Stimulated activated CD4-positive, alpha-beta T cell treated with anti-CD3 and anti-CD28 coated beads, Interleukin-15, amount 100 ng/mL, for 48 hours (primary cell): ENCODE results near the gene ITGBL1.
"Not testable (repeated sequence)": the region's sequence is repeated elsewhere in the genome, so short reads cannot be mapped to it uniquely, and the experiment has no call there.

Experiments
- DNase-seq, 2 donors: peaks; one replicate each; pipeline ENCODE4 v3.0.0-alpha.2; 2020; ENCODE audit warnings: low read depth in 2 of 2

Gene ITGBL1

DNA sequence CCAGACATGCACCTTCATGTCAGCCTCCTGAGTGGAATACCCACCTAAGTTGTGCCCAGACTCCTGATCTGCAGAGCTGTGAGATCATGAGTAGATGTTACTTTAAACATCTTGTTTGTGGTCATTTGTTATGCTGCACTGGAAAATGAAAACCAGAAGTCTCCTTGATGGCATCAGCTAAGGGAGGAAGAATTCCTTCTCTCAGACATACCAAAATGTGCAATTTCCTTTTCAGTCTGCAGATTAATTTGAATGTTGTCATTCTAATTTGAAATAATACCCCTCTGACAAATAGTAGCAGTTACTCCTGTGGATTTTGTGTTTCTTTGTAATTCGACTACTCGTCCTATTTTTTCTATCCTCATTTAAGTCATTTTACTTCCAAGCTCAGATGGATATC lies 59.3 kb downstream of the ITGBL1 start:
- DNase-seq: no peak

DNA sequence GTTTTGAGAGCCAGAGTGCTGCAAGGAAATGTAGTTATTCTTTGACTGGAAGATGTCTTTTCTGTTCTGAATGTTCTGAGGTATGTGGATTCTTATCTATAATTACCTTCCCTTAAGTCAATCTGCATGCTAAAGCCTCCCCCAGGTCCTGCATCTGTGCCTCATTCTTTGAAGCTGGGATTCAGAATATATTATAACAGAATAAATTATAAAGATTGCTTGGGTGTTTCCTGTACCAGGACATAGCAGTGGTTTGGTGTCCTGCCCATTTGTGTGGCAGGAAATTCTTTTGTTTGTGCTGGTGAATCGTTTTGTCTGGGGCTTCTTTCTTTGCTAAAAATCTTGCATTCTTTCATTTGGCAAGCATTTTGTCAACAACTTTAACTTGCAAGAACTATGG lies 60.2 kb downstream of the ITGBL1 start:
- DNase-seq: no peak

DNA sequence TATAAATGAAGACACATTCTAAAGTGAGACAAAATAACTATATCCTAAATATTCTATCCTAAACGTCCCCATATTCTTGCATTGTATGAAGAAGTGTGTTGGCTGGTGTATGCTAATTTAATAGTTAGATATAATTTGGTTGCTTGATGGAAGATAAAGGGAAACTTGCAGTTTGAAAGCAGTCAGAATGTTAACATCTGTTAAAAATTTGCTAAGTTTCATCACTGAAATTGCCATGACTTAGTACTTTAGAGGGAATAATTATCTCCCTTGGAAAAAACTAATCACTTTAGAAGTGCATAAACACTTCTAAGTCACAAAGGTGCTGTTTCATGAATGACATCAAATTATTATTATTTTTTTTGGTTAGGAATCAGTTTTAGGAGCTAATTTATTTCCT lies 61.6 kb downstream of the ITGBL1 start:
- DNase-seq: no peak

DNA sequence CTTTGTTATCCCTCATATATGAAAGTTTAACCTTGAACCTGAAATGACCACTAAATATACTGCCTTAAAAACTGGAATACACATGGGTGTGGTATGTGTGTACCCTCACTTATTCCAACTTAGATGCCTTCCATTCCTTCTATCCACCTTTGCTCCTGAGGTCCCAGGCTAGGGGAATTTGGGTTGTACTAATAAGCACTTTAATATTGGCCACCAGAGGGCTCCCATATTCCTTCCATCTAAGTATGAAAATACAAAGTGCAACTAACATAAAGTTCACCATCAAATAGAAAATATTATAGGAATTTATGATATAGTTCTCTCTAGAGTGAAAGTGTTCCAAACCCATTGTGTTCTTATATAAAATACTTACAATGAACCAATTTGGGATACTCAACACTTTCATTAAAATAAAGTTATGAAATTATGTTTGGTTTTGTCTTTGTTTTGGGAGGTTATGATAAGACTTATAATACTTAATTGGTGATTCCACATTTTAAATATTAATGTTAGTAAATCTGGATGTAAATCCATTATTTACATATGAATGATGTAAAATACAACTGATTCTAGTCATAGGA lies 62.3 kb downstream of the ITGBL1 start:
- DNase-seq: no peak

DNA sequence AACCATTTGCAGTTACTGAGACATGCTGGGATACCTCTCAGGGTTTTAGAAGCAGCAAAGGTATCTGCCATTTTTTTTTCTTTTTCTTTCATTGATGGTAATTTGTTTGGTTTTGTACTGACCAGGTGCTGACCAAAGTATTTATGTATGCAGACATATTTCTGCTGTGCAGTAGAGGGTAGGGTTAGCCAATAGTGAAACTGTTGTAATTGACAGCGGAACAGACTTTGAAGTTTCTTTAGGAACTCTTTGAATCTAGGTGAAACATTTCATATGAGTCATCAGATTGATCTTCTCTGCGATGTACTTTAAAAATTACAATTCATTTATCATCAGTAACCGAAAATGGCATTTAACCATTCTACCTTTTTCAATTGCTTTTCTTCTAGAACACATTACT lies 63.0 kb downstream of the ITGBL1 start:
- DNase-seq: no peak

DNA sequence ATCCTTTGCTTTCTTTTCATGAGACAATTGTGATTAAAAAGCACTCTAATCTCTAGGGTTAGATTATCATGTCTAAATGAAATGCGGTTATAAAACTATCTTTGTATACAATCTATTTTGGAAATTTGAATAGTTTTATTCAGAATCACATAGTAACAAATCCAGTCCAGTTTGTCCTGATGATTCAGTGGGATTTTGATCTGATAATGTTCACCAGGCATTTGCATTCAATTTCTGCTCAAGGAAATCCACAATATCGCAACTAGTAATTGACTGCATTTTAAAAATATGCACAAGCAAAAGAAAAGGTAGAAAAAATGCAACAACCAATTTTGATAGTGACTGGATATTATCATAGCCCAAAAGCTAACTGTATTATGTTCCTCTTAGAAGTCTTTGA lies 63.8 kb downstream of the ITGBL1 start:
- DNase-seq: no peak

DNA sequence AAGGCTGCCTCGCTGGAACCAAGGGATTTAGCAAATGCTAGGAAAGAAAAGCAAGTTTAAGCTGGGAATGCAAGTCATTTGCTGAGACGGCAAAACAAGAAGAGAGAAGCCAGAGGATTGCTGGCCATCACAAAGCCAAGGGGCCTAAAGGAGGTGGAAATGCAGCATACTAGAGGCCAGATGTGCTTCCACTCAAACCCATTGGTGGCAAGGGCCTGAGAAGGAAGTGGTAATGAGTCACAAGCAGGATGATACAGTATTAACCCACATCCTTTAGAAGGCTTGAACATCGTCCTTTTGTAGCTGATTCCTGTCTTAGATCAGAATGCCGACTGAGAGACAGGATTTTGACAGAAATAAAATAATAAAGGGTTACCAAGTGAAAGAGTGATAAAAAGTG lies 68.2 kb downstream of the ITGBL1 start:
- DNase-seq: no peak

DNA sequence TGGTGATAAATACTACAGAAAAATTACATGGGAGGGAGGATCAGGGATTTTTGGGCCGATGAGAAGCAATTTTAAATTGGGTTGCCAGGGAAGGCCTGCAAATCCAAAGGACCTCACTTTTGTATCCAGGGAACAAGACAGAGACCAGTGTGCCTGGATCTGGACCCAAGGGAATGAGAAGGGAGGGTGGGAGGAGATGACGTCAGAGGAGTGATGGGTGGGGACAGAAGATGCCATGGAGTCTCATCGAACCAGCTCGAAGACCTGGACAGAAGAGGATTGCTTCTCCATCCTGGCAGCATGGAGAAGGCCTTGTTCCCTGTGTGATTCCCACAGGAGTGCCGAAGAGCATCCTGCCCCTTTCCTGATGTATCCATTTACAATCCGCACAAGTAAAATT lies 68.9 kb downstream of the ITGBL1 start:
- no peak for DNase-seq

DNA sequence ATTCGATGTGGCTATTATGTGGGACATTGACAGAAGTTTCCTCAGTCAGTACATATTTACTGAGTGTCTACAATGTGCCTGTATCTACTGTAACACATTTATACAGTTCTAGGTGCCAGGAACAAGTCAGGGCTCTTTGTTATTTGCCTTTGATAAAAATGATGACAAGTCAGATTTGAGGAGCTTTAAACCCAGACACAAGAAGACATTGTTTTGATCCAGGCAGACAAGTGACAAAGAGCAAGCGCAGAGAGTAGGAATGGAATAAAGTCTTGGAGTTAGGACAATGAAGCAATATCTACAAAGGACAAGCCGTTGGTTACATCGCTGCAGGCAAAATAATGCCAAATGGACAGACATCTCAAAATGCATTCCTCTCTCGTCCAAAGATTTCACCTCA lies 70.1 kb downstream of the ITGBL1 start:
- DNase-seq: no peak

DNA sequence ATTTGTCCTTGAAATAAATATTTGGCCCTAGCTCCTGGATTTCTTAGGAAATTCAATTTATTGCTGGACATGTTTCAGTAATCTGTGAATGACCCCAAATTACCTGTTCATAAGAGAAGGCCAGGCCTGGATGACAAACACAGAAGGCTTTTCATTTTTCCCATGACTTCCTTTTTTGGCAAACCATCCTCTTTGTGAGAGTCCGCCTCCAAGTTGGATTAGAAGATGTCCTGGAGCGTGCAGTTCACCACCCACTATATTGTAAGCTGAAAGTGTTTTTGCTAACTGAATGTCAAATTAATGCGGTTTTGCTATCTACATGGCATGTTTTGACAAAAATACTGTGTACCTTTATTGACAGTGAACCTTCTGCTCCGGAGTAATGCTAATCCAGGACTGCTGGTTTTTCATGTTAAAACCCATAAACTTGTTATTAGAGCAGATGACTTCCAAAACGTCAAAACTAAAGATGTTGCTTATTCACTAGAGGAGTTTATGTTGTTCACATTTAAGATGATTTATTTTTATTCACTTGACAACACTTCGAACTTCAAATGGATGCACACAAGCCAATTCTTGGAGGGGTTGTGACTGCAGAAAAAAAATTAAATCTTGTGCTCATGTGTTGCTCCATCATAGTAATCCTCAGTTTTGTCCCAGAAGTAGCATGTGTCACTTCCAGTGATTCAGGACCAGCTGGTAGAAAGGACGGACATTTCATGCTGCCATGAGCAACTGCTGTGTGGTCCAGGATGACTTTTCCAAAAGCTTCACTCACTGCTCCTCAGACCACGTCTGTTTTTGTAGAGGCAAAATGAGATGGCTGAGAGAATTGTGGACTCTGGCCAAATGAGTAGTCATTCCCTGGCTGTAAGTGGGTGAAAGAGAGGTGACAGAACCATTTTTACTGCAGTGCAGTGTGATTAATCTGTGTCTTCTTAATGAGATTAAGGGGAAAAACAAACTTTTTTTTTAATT lies 71.0 kb downstream of the ITGBL1 start:
- DNase-seq: no peak

DNA sequence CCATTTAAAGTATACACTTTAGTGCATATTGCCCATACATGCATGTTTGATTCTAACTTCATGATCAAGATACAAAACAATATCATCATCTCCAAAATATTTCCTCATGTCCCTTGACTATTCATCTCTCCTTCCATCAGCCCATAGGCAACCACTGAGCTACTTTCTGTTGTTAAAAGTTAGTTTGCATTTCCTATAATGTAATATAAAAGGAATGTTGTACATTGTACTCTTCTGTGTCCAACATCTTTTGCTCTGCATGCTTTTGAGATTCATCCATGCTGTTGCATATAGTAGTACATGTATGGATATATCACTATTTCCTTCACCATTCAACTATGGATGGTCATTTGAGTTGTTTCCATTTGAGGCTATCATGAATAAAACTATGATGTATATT lies 74.7 kb downstream of the ITGBL1 start:
- DNase-seq: no peak

DNA sequence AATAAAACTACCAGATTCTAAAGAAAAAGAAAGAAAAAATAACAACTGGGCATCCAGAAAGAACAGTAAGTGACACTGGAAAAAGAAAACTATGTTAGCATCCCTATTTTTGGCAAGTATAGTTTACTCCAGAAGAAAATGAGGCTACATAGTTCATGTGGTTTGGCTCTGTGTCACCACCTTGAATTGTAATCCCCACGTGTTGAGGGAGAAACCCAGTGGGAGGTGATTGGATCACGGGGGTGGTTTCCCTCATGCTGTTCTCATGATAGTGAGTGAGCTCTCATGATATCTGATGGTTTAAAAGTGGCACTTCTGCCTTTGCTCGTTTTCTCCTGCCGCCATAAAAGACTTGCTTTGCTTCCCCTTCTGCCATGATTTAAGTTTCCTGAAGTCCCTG lies 76.9 kb downstream of the ITGBL1 start:
- no peak for DNase-seq

DNA sequence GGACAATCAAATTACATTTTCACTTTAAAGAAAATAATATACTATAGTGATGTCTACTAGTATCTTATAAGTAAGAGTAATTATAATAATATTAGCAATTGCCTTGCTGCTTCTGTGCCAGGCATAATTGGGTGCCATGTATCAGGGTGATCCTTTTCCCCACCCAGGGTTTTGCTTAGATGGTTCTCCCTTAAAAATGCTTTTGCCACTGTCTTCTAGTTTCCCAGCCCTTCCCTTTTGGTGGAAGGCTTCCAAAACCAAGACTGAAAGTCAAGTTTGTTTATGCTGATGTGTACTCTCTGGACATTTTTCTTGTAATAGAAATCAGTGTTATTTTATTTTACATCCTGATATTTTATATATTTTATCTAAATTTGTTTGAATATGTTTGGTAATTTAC lies 77.8 kb downstream of the ITGBL1 start:
- no peak for DNase-seq

DNA sequence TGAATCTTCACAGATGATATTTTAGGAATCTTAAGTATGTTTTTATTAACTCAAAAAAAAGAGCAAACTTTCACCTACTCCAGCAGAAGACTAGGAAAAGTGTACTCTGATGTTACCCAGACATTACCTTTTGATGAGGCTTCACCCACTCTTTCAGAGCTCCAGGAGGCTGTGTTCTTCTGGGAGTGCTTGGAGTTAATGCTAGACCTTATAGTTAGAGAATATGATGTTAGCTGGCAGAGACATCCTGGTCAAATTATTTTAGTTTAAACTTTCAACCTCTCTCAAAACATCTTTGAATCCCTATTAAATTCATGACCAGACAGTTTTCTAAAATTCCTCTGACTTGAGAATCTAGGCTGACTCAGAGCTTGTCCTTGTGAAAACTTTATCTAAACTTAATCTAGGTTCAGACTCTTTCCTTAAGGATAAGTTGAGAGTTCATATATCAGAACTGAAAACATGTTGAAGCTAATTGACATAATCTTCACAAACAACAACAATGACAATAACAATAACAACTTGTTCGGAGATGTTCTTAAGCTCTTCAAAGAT lies 82.8 kb downstream of the ITGBL1 start:
- no peak for DNase-seq

DNA sequence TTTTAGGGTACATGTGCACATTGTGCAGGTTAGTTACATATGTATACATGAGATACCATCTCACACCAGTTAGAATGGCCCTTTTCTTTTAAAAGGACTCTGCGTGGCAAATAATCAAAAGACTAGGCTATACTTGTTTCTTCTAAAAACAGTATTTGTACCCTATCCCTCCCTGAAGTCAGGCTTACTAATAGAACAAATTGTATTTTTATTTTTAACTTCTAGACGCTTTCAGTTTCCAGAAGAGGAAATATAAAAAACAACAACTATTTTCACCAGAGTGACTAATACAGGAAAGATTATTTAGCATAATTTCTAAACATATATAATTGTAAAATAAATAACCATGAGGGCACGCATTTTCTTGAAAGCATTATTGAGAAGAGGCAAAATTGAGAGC lies 83.6 kb downstream of the ITGBL1 start:
- DNase-seq: no peak

DNA sequence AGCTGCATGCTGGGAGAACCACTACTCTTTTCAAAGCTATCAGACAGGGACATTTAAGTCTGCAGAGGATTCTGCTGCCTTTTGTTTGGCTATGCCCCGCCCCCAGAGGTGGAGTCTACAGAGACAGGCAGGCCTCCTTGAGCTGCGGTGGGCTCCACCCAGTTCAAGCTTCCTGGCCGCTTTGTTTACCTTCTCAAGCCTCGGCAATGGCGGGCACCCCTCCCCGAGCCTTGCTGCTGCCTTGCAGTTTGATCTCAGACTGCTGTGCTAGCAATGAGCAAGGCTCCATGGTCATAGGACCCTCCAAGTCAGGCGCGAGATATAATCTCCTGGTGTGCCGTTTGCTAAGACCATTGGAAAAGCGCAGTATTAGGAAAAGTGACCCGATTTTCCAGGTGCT lies 92.1 kb downstream of the ITGBL1 start:
- not testable (repeated sequence) for DNase-seq

DNA sequence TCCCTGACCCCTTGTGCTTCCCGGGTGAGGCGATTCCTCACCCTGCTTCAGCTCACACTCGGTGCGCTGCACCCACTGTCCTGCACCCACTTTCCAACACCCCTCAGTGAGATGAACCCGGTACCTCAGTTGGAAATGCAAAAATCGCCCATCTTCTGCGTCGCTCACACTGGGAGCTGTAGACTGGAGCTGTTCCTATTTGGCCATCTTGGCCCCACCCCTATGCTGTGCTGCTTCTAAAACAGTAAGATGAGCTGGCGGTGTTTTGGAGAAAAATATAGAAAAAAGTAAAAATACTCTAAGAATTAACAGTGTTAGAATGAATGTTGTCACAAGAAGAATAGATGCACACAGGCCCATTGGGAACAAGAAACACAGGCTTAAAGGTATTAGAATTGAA lies 92.5 kb downstream of the ITGBL1 start:
- no peak for DNase-seq

DNA sequence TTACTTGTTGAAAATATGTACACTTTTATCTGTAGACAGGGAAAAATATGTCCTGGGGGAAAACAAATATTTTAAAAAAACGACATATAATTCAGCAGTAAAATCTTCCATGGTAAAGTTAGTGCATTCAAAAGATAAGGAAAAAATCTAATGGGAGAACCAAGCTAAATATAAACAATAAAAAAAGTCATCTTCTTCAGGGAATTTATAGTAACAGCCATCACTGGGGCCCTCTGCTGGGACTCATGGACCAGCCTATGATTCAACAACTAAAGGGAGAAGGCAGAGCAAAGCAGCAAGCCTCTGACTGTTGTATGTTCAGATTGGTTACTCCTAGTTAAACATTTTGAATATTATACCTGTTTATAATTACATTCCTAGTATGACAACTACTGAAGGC lies 93.0 kb downstream of the ITGBL1 start:
- DNase-seq: no peak

DNA sequence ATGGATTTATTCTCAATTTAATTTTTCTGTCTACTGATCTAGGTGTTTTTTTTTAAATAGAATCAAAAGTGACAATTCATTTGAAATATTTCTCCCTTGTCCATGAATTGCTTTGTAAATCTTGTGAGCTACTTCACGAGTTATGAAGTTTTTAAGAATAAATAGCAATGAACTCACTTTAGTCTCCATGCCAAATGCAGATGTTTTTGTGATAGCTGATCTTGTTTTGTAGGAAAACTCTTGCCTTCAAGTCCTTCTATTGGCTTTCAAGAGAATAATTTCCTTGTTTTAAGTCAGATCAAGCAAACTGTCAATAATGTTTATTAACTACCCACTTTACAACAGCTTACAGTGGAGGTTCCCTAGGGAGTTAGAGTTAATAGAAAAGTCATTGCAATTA lies 99.8 kb downstream of the ITGBL1 start:
- no peak for DNase-seq

DNA sequence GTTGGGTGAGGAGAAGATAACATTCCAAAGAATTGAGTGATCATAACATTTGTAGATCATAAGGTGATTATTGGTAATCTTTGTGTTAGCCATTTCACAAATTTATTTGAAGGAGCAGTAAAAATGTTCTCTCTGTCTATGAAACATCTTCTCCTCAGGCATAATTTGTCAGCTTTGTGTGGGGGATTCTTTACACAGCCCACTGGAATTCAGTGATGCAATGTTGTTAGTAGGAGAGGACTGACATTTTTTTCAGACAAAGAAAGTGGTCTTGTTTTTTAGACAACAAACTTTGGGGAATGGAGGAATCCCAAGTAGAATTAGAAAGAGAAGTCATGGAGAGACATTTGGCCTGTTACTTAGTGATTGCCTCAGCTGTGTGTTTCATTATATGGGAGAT lies 100.3 kb downstream of the ITGBL1 start:
- no peak for DNase-seq

DNA sequence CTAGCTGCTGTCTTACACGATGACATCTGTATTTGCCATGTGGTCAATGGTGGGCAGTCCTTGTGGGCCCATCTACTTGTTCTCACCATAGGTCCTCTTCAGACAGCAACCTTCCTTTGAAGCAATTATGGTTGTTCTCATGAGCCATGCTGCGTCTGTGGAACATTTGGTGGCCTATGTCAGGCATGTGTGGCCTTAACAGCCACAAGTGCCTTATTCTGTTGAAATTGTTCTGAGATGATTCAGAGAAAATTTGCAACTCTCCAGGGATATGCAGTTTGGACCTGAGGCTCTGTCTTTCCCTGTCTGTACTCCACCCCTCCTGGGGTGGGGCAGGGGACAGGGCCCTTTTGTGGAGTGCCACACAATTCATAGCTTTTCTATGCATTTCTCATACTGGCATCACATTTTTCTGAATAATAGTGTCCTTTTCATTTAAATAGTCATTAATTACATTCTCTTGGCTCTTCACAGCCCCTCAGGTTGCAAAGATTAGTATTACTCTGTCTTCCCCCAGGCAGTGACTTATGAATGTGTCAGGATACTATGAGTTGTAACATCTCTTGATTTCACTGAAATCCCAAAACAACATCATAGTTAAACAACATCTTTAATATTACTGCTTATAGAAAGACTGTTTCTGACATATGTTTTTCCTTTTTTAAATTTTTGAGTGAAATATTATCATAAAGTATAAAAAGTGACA lies 102.1 kb downstream of the ITGBL1 start:
- DNase-seq: no peak

DNA sequence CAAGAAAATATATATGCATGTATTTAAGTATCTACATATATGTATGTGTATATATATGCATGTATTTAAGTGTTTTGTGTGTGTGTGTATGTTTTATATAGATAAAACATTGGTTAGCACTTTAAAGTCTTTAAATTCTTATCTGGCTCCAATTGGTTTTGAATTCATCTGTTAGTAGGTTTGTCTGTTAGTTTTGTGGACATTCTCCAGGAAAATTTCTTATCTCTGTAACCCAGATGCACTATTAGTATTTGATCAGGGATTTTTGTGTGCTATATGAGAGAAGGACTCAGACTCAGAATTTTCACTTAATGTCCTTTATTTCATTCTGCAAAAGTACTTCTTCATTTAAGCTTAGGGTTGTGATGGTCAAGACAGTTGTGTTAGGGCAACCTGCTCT lies 103.1 kb downstream of the ITGBL1 start:
- DNase-seq: no peak
